ENCODE data around the gene TP73.

Gene TP73

GRCh38 chr1:3651930-3652547 is at the start of gene TP73:
TSS of gene TP73 (plus strand) at chr1:3652516. CDS start at chr1:3682366, 29,850 bp downstream.
- no peak for DNase-seq (ENCODE audit: low read depth in 1 of 2, low spot score in 1 of 2)

- no peak for DNase-seq (ENCODE audit: low read depth in 1 of 2, low spot score in 1 of 2)
Measured at GRCh38 chr1:3603156-3603555, 49.2 kb upstream of the TP73 start.

- no peak for DNase-seq (ENCODE audit: low read depth in 1 of 2, low spot score in 1 of 2)
Measured at GRCh38 chr1:3603571-3604467, 48.5 kb upstream of the TP73 start.

- no peak for DNase-seq (ENCODE audit: low read depth in 1 of 2, low spot score in 1 of 2)
Measured at GRCh38 chr1:3604468-3604974, 47.8 kb upstream of the TP73 start.

GRCh38 chr1:3604997-3605823 is 47.1 kb upstream of the TP73 start:
- no peak for DNase-seq (ENCODE audit: low read depth in 1 of 2, low spot score in 1 of 2)

GRCh38 chr1:3606779-3607702 is 45.3 kb upstream of the TP73 start:
- DNase-seq (ENCODE audit: low read depth in 1 of 2, low spot score in 1 of 2) = no peak

GRCh38 chr1:3607703-3608065 is 44.6 kb upstream of the TP73 start:
- no peak for DNase-seq (ENCODE audit: low read depth in 1 of 2, low spot score in 1 of 2)

GRCh38 chr1:3608154-3608553 is 44.2 kb upstream of the TP73 start:
- no peak for DNase-seq (ENCODE audit: low read depth in 1 of 2, low spot score in 1 of 2)

- DNase-seq (ENCODE audit: low read depth in 1 of 2, low spot score in 1 of 2) = no peak
Measured at GRCh38 chr1:3609016-3609768, 43.1 kb upstream of the TP73 start.

GRCh38 chr1:3609769-3610526 is 42.4 kb upstream of the TP73 start:
- no peak for DNase-seq (ENCODE audit: low read depth in 1 of 2, low spot score in 1 of 2)

- DNase-seq (ENCODE audit: low read depth in 1 of 2, low spot score in 1 of 2) = no peak
Measured at GRCh38 chr1:3610527-3611169, 41.7 kb upstream of the TP73 start.

- DNase-seq (ENCODE audit: low read depth in 1 of 2, low spot score in 1 of 2) = peak; percentile 38 to 52
Measured at GRCh38 chr1:3611170-3612019, 40.9 kb upstream of the TP73 start, which contains the start of gene MEGF6. TSS of gene MEGF6 (minus strand) at chr1:3611508. CDS start at chr1:3611268, 240 bp downstream.

- DNase-seq (ENCODE audit: low read depth in 1 of 2, low spot score in 1 of 2) = no peak
Measured at GRCh38 chr1:3612123-3612522, 40.2 kb upstream of the TP73 start.

GRCh38 chr1:3614755-3615742 is 37.3 kb upstream of the TP73 start:
- DNase-seq (ENCODE audit: low read depth in 1 of 2, low spot score in 1 of 2) = no peak

GRCh38 chr1:3616861-3617260 is 35.5 kb upstream of the TP73 start:
- no peak for DNase-seq (ENCODE audit: low read depth in 1 of 2, low spot score in 1 of 2)

- no peak for DNase-seq (ENCODE audit: low read depth in 1 of 2, low spot score in 1 of 2)
Measured at GRCh38 chr1:3617806-3618345, 34.4 kb upstream of the TP73 start.
